ENCODE data around the gene IGHMBP2.

DNA sequence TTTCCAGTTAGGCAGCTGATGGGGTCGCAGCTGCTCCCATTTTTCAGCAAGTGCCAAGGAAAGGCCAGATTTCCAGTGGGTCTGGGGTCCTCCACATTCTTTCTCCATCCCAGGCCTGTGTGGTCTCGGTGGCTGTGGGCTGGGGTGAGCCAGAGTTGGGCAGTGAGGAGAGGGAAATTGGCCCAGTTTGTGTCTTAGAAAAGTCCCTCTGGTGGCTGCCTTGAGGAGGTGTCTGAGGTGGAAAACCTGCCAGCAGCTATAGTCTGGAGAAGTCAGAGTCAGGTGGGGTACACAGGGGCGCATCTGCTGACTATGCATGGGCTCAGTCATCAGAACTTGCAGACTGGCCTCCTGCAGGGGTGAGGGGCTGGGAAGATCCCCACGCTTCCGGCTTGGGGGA, 46.6 kb downstream of the IGHMBP2 start:
- no peak for TF ChIP-seq POLR2A (IDR thresholded peaks at IDR 0.05)
- TF ChIP-seq, protein P1, sequence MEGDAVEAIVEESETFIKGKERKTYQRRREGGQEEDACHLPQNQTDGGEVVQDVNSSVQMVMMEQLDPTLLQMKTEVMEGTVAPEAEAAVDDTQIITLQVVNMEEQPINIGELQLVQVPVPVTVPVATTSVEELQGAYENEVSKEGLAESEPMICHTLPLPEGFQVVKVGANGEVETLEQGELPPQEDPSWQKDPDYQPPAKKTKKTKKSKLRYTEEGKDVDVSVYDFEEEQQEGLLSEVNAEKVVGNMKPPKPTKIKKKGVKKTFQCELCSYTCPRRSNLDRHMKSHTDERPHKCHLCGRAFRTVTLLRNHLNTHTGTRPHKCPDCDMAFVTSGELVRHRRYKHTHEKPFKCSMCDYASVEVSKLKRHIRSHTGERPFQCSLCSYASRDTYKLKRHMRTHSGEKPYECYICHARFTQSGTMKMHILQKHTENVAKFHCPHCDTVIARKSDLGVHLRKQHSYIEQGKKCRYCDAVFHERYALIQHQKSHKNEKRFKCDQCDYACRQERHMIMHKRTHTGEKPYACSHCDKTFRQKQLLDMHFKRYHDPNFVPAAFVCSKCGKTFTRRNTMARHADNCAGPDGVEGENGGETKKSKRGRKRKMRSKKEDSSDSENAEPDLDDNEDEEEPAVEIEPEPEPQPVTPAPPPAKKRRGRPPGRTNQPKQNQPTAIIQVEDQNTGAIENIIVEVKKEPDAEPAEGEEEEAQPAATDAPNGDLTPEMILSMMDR (IDR thresholded peaks at IDR 0.05) = peak; percentile 12 to 37 (median 19)

Measured in sigmoid colon (tissue), 3 donors.